GM12878 (cell line): ENCODE data around the gene TLE3. TPM values are rescaled to one million over a fixed set of nuclear protein-coding genes. Genes with fewer than 3 reads are reported as not detected.

Experiments used
- ATAC-seq: fragments of 200-7000 bp; cut with Tn5 transposase; 3 replicates; pipeline ENCODE4 v1.9.1; 2020; ENCODE audit warnings: mild to moderate bottlenecking, moderate library complexity
- BruUV-seq: library from RNA; stranded (reverse); fragments of 400-500 nt; replicated peaks from 2 replicates; lab custom pipeline; 2021; lab: Mats Ljungman, UMichigan
- CTCF ChIA-PET: fragments of 300-600 bp; sonication (Branson Sonifier 250); formaldehyde crosslinking; extraction: SDS; loops from one replicate; lab custom pipeline; 2021; ENCODE audit warnings: inconsistent platforms; lab: Yijun Ruan, JAX
- POLR2A ChIA-PET: fragments of 350-600 bp; formaldehyde crosslinking; extraction: SDS; loops from one replicate; lab custom pipeline; 2021; ENCODE audit warnings: inconsistent platforms; lab: Charles Lee
- RAD21 ChIA-PET: fragments of 300-600 bp; sonication (Branson Sonifier 250); formaldehyde crosslinking; loops from one replicate; lab custom pipeline; 2023; ENCODE audit warnings: antibody characterized with exemption; ENCODE audit not compliant: unreplicated experiment; lab: Charles Lee
- SMC1A ChIA-PET: fragments of 300-600 bp; sonication (Branson Sonifier 250); formaldehyde crosslinking; loops from one replicate; lab custom pipeline; 2023; ENCODE audit not compliant: unreplicated experiment, uncharacterized antibody; lab: Charles Lee
- DNase-seq: peaks from one replicate; pipeline ENCODE4 v3.0.0-alpha.2; 2011; ENCODE audit warnings: low read depth, low spot score
- FAIRE-seq: peaks from 3 replicates; lab custom pipeline; 2011; peaks lifted over from hg19 to GRCh38; lab: Jason Lieb, UNC
- H2AFZ ChIP-seq: 2 replicates; pipeline ENCODE4 v1.6.0; 2011; ENCODE audit warnings: low read depth, low read length, control low read depth; ENCODE audit not compliant: control insufficient read depth
- H3K27ac ChIP-seq: 2 replicates; pipeline ENCODE4 v1.5.1; 2011; ENCODE audit warnings: control low read depth; ENCODE audit not compliant: control insufficient read depth, insufficient read depth
- H3K27me3 ChIP-seq, 2 experiments: replicated peaks in 1 of 2; 2 replicates each; pipeline versions ENCODE4 v1.6.0 to v1.6.1; 2011; ENCODE audit warnings: low read length in 1 of 2; ENCODE audit not compliant: control insufficient read depth in 2 of 2, insufficient read depth in 2 of 2
- H3K36me3 ChIP-seq, 2 experiments: 2 replicates each; pipeline ENCODE4 v1.5.1; 2011; ENCODE audit warnings: low read length in 1 of 2; ENCODE audit not compliant: control insufficient read depth in 2 of 2, insufficient read depth in 2 of 2
- H3K4me1 ChIP-seq: 2 replicates; pipeline ENCODE4 v1.6.1; 2011; ENCODE audit warnings: mild to moderate bottlenecking, low read length, moderate library complexity, mixed read lengths; ENCODE audit not compliant: control insufficient read depth, insufficient read depth
- H3K4me2 ChIP-seq: 2 replicates; pipeline ENCODE4 v1.6.0; 2011; ENCODE audit warnings: control low read depth; ENCODE audit not compliant: control insufficient read depth, insufficient read depth
- H3K4me3 ChIP-seq: fragments of 200-600 bp; sonication (generic); 2 replicates; pipeline ENCODE4 v1.5.1; 2016
- H3K79me2 ChIP-seq: 2 replicates; pipeline ENCODE4 v1.6.0; 2011; ENCODE audit warnings: low read length; ENCODE audit not compliant: control insufficient read depth, insufficient read depth
- H3K9ac ChIP-seq: 2 replicates; pipeline ENCODE4 v1.8.0; 2011; ENCODE audit warnings: low read length, control low read depth, mixed read lengths; ENCODE audit not compliant: control insufficient read depth, insufficient read depth
- H3K9me3 ChIP-seq: replicated peaks from 3 replicates; pipeline ENCODE4 v1.5.1; 2011; ENCODE audit warnings: mild to moderate bottlenecking, low read length; ENCODE audit not compliant: control insufficient read depth, insufficient read depth
- H4K20me1 ChIP-seq: 2 replicates; pipeline ENCODE4 v1.6.0; 2011; ENCODE audit not compliant: control insufficient read depth, insufficient read depth
- CHD2 ChIP-seq: IDR thresholded peaks from 2 replicates; pipeline ENCODE4 v1.6.1; 2011; ENCODE audit warnings: low read depth, low read length, improper control_type of control experiment, borderline replicate concordance
- EZH2 ChIP-seq: IDR thresholded peaks from 2 replicates; pipeline ENCODE4 v1.6.1; 2012; ENCODE audit warnings: low read depth, mild to moderate bottlenecking, control low read depth, inconsistent platforms, low read length, borderline replicate concordance; ENCODE audit not compliant: control insufficient read depth
- FOS ChIP-seq: IDR thresholded peaks from 3 replicates; pipeline ENCODE4 v1.6.1; 2011; ENCODE audit warnings: borderline replicate concordance; ENCODE audit not compliant: insufficient read length; ENCODE audit errors: extremely low read depth
- MTA3 ChIP-seq: IDR thresholded peaks from 2 replicates; pipeline ENCODE4 v1.6.1; 2012; ENCODE audit warnings: low read length, inconsistent platforms, borderline replicate concordance
- NFYA ChIP-seq: IDR thresholded peaks from 2 replicates; pipeline ENCODE4 v1.6.1; 2011; ENCODE audit warnings: low read depth, mild to moderate bottlenecking, low read length, improper control_type of control experiment, borderline replicate concordance
- NR2C2 ChIP-seq: IDR thresholded peaks from 2 replicates; pipeline ENCODE4 v1.6.1; 2011; ENCODE audit warnings: borderline replicate concordance, low read depth; ENCODE audit not compliant: control insufficient read depth, insufficient read length
- PAX5 ChIP-seq: IDR thresholded peaks from 2 replicates; pipeline ENCODE4 v1.6.1; 2011; ENCODE audit warnings: low read depth, low read length, borderline replicate concordance
- POLR2AphosphoS2 ChIP-seq: IDR thresholded peaks from 2 replicates; pipeline ENCODE4 v1.6.1; 2011; ENCODE audit warnings: low read depth, mild to moderate bottlenecking, low read length, improper control_type of control experiment, moderate library complexity
- SPI1 ChIP-seq: IDR thresholded peaks from 2 replicates; pipeline ENCODE4 v1.6.1; 2011; ENCODE audit warnings: low read depth, mild to moderate bottlenecking, low read length, moderate library complexity, borderline replicate concordance; ENCODE audit not compliant: insufficient read depth
- ZSCAN29 ChIP-seq: fragments of 450-650 bp; IDR thresholded peaks from 2 replicates; pipeline ENCODE4 v1.6.1; 2017; ENCODE audit warnings: mild to moderate bottlenecking, moderate library complexity
- WGBS: methylation state at CpG from one replicate; pipeline ENCODE4 v1.1.6; 2016; ENCODE audit warnings: low lambda C conversion rate; ENCODE audit not compliant: insufficient replicate concordance, insufficient coverage; ENCODE audit errors: missing lambda C conversion rate; 5-methylcytosine and 5-hydroxymethylcytosine counted together
- in situ Hi-C: fragments of 300-500 bp; cut with MboI; formaldehyde crosslinking; loops from 9 replicates; pipeline ENCODE4 v1.14.3; 2018; ENCODE audit warnings: mixed read lengths
- intact Hi-C: fragments of 100-400 bp; cut with micrococcal nuclease; formaldehyde crosslinking; loops from one replicate; pipeline ENCODE4 v1.14.2; 2022; ENCODE audit not compliant: unreplicated experiment
- polyA plus RNA-seq, 11 experiments: library from polyadenylated mRNA; depleted of rRNA in 4 of 11; unstranded in 6 of 11; stranded (reverse) in 5 of 11; fragments of >200 nt; fragmentation: Nextera tagmentation in 4 of 11; fragmentation: Illumina TruSeq in 1 of 11; extraction: Ambion mirVana in 4 of 11; extraction: Trizol in 1 of 11; gene quantifications; 1 replicate in 1 of 11; 2 replicates in 10 of 11; pipeline versions ENCODE4 v1.2.1 to v1.2.3, GENCODE V29; 2011 to 2016; ENCODE audit warnings: inconsistent platforms in 2 of 11, missing spikeins in 2 of 11, low read depth in 1 of 11
- total RNA-seq, 4 experiments: library from RNA; depleted of rRNA in 3 of 4; stranded (reverse); fragments of >200 nt in 3 of 4; fragmentation: Illumina TruSeq in 1 of 4; extraction: Trizol in 1 of 4; gene quantifications; 2 replicates each; pipeline versions ENCODE4 v1.2.1 to v1.2.3, GENCODE V29; 2013 to 2021
- TF ChIP-seq, protein P1 (sequence below): fragments of 450-650 bp; conservative IDR thresholded peaks from 2 replicates; pipeline ENCODE4 v1.6.1; 2017; ENCODE audit warnings: mild to moderate bottlenecking, moderate library complexity
- TF ChIP-seq, protein P2 (sequence below): IDR thresholded peaks from 2 replicates; pipeline ENCODE4 v1.6.1; 2011; ENCODE audit warnings: low read depth, mild to moderate bottlenecking, low read length, moderate library complexity, borderline replicate concordance; ENCODE audit errors: extremely low read depth

Gene TLE3
- total and polyA plus RNA-seq, 10 of the 15 experiments (the other 5 are each of a cell fraction or from before 2014, with no cell fraction given): 1.2 to 65.5 (median 9.7) TPM

DNA sequence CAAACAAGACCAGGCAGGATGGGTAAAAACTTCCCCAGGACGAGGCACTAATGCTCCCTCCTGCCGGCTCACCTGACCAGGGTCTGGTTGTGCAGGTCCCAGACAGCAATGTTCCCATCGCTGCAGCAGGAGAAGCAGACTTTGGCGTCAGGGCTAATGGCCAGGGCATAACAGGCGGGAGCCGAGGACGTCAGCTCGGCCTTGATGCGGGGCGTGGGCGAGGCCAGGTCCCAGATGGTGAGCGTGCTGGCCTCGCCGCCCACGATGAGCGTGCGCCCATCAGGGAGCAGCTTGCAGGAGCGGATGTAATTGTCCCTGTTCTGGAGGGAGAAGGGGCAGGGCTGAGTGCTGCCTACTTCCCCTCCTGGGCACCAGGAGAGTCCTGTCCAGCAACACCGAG lies 43.4 kb downstream of the TLE3 start:
- CTCF ChIA-PET: interaction anchor here (1.2 kb wide), 1 partner anchor 13 kb away, joined by 3 read pairs; no protein-coding TSS in a partner anchor

More for the DNA sequence above, 43.4 kb downstream of the TLE3 start:
- H3K9ac ChIP-seq: no peak overlapping the region
- no peaks in the 10 kb centered on the region for H3K27me3 ChIP-seq
- no TSS peak for BruUV-seq
- RAD21 ChIA-PET: no interaction called here
- no peaks in the 10 kb centered on the region for H3K9me3 ChIP-seq
- ATAC-seq (no peak), FAIRE-seq (no peak), DNase-seq (no peak)
- POLR2A ChIA-PET: no interaction called here
- no peak overlapping the region for H3K27ac ChIP-seq
- no peaks in the 10 kb centered on the region for H3K79me2 ChIP-seq
- H3K36me3 ChIP-seq: peaks cover 45 to 57% of the 10 kb centered on the region in 2 experiments
- H4K20me1 ChIP-seq: no peaks in the 10 kb centered on the region
- TF ChIP-seq FOS (no peak), ZSCAN29 (no peak), NFYA (no peak), POLR2AphosphoS2 (no peak), CHD2 (no peak), MTA3 (no peak), NR2C2 (no peak), SPI1 (no peak), EZH2 (no peak), PAX5 (no peak)
- TF ChIP-seq, protein P1, sequence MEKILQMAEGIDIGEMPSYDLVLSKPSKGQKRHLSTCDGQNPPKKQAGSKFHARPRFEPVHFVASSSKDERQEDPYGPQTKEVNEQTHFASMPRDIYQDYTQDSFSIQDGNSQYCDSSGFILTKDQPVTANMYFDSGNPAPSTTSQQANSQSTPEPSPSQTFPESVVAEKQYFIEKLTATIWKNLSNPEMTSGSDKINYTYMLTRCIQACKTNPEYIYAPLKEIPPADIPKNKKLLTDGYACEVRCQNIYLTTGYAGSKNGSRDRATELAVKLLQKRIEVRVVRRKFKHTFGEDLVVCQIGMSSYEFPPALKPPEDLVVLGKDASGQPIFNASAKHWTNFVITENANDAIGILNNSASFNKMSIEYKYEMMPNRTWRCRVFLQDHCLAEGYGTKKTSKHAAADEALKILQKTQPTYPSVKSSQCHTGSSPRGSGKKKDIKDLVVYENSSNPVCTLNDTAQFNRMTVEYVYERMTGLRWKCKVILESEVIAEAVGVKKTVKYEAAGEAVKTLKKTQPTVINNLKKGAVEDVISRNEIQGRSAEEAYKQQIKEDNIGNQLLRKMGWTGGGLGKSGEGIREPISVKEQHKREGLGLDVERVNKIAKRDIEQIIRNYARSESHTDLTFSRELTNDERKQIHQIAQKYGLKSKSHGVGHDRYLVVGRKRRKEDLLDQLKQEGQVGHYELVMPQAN: no peak
- TF ChIP-seq, protein P2, sequence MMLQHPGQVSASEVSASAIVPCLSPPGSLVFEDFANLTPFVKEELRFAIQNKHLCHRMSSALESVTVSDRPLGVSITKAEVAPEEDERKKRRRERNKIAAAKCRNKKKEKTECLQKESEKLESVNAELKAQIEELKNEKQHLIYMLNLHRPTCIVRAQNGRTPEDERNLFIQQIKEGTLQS: no peak
- H2AFZ ChIP-seq: no peak overlapping the region
- H3K4me1 ChIP-seq: no peaks in the 10 kb centered on the region
- no peak overlapping the region for H3K4me3 ChIP-seq
- in situ Hi-C loops (no loop called here), intact Hi-C loops (no loop called here)
- SMC1A ChIA-PET: interaction anchor here (1.4 kb wide), 1 partner anchor 18 kb away, joined by 4 read pairs; no protein-coding TSS in a partner anchor
- no peak overlapping the region for H3K4me2 ChIP-seq
- WGBS: 89% methylated on average over 19 of the region's 19 CpGs
